ENCODE results near the gene SELENOV. TPM values are rescaled to one million over a fixed set of nuclear protein-coding genes. Genes with fewer than 3 reads are reported as not detected.

Gene SELENOV
- total RNA-seq, 1 donor from 2014 or later: not detected

DNA sequence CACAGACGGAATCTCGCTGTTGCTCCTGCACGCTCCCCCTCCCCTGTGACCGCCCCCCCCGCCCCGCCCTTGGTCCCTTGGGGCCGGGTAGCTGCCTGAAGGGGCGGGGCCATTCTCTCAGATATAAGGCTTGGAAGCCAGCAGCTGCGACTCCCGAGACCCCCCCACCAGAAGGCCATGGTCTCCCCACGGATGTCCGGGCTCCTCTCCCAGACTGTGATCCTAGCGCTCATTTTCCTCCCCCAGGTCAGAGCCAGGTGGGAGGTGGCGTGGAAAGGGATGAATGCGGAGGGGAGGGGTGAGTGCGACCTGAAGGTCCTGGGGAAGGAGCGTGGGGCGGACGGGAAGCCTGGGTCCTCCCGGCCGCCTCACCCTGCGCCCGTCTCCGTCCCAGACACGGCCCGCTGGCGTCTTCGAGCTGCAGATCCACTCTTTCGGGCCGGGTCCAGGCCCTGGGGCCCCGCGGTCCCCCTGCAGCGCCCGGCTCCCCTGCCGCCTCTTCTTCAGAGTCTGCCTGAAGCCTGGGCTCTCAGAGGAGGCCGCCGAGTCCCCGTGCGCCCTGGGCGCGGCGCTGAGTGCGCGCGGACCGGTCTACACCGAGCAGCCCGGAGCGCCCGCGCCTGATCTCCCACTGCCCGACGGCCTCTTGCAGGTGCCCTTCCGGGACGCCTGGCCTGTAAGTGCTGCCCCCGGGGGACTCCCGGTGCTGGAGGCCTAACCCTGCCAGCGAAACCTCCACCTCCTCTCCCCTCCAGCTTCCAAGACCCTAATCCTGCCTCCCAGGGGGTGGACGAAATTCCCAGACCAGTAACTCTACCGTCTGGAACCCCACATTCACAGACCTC, 15.9 kb upstream of the SELENOV start, which contains the start of gene DLL3:
Gene DLL3, plus strand, starts transcription at position 150 of the 845 bp plus-strand sequence. Its CDS starts 28 bp downstream, at position 178.
- H2AFZ ChIP-seq (ENCODE audit: low read depth, low read length): peak within 1 kb of the TSS; percentile 41
- H4K20me1 ChIP-seq (ENCODE audit: insufficient read depth, low read length): no peaks in the 10 kb centered on the region
- no peak within 1 kb of the TSS for H3K27ac ChIP-seq (ENCODE audit: low read depth, low read length)
- TF ChIP-seq EZH2 (IDR thresholded peaks at IDR 0.05; ENCODE audit: insufficient read depth, low read length) (peak; percentile 81), CTCF (IDR thresholded peaks at IDR 0.05; ENCODE audit: insufficient read depth, low read depth, low read length) (no peak)
- no peaks in the 10 kb centered on the region for H3K9me3 ChIP-seq (ENCODE audit: insufficient read depth, low read depth, low read length)
- peak within 1 kb of the TSS; percentile 79 for H3K4me2 ChIP-seq (ENCODE audit: low read length)
- peak within 1 kb of the TSS; percentile 30 for H3K4me3 ChIP-seq (ENCODE audit: insufficient read depth, low read depth, low read length)
- Mint-ChIP-seq H3K27me3 (ENCODE audit: low read depth, unreplicated experiment) (peaks cover 54% of the 10 kb centered on the region), H3K27ac (ENCODE audit: unreplicated experiment) (peak within 1 kb of the TSS; percentile 64), H3K36me3 (ENCODE audit: low read depth, unreplicated experiment) (peaks cover 2% of the 10 kb centered on the region), H3K9me3 (ENCODE audit: unreplicated experiment) (peaks cover 4% of the 10 kb centered on the region), H3K4me1 (ENCODE audit: low read depth, unreplicated experiment) (peaks cover 5% of the 10 kb centered on the region), H3K4me3 (ENCODE audit: unreplicated experiment) (peak within 1 kb of the TSS; percentile 64)
- FAIRE-seq (no peak), DNase-seq (ENCODE audit: low read depth) (no peak)
- H3K4me1 ChIP-seq (ENCODE audit: insufficient read depth, low read length): peaks cover 11% of the 10 kb centered on the region
- H3K9ac ChIP-seq (ENCODE audit: low read length): no peak within 1 kb of the TSS
- H3K79me2 ChIP-seq (ENCODE audit: insufficient read depth, low read length): no peaks in the 10 kb centered on the region
- H3K27me3 ChIP-seq (ENCODE audit: insufficient read depth, low read length): peaks cover 31% of the 10 kb centered on the region
- H3K36me3 ChIP-seq (ENCODE audit: insufficient read depth, low read length): no peaks in the 10 kb centered on the region

- H2AFZ ChIP-seq (ENCODE audit: low read depth, low read length): no peak overlapping the region
- DNase-seq (ENCODE audit: low read depth) (no peak), FAIRE-seq (no peak)
- Mint-ChIP-seq H3K27ac (ENCODE audit: unreplicated experiment) (no peak overlapping the region), H3K36me3 (ENCODE audit: low read depth, unreplicated experiment) (peaks cover 2% of the 10 kb centered on the region), H3K9me3 (ENCODE audit: unreplicated experiment) (peaks cover 4% of the 10 kb centered on the region), H3K4me3 (ENCODE audit: unreplicated experiment) (no peak overlapping the region), H3K27me3 (ENCODE audit: low read depth, unreplicated experiment) (peaks cover 63% of the 10 kb centered on the region), H3K4me1 (ENCODE audit: low read depth, unreplicated experiment) (peaks cover 5% of the 10 kb centered on the region)
- H3K36me3 ChIP-seq (ENCODE audit: insufficient read depth, low read length): no peaks in the 10 kb centered on the region
- no peak overlapping the region for H3K4me3 ChIP-seq (ENCODE audit: insufficient read depth, low read depth, low read length)
- peaks cover 11% of the 10 kb centered on the region for H3K4me1 ChIP-seq (ENCODE audit: insufficient read depth, low read length)
- no peaks in the 10 kb centered on the region for H4K20me1 ChIP-seq (ENCODE audit: insufficient read depth, low read length)
- H3K9ac ChIP-seq (ENCODE audit: low read length): no peak overlapping the region
- no peak overlapping the region for H3K27ac ChIP-seq (ENCODE audit: low read depth, low read length)
- no peaks in the 10 kb centered on the region for H3K79me2 ChIP-seq (ENCODE audit: insufficient read depth, low read length)
- no peaks in the 10 kb centered on the region for H3K9me3 ChIP-seq (ENCODE audit: insufficient read depth, low read depth, low read length)
- TF ChIP-seq CTCF (IDR thresholded peaks at IDR 0.05; ENCODE audit: insufficient read depth, low read depth, low read length) (no peak), EZH2 (IDR thresholded peaks at IDR 0.05; ENCODE audit: insufficient read depth, low read length) (no peak)
- no peak overlapping the region for H3K4me2 ChIP-seq (ENCODE audit: low read length)
- H3K27me3 ChIP-seq (ENCODE audit: insufficient read depth, low read length): peaks cover 31% of the 10 kb centered on the region
Observed at GRCh38 chr19:39499932-39500331, 15.0 kb upstream of the SELENOV start.

- H3K4me3 Mint-ChIP-seq (ENCODE audit: unreplicated experiment): no peak overlapping the region
- no peak for FAIRE-seq
Observed at GRCh38 chr19:39500543-39500942, 14.4 kb upstream of the SELENOV start.

More at GRCh38 chr19:39500543-39500942, 14.4 kb upstream of the SELENOV start:
- Histone ChIP-seq H3K4me2 (ENCODE audit: low read length) (no peak overlapping the region), H3K4me3 (ENCODE audit: insufficient read depth, low read depth, low read length) (no peak overlapping the region), H3K36me3 (ENCODE audit: insufficient read depth, low read length) (no peaks in the 10 kb centered on the region), H3K27me3 (ENCODE audit: insufficient read depth, low read length) (peaks cover 31% of the 10 kb centered on the region), H4K20me1 (ENCODE audit: insufficient read depth, low read length) (no peaks in the 10 kb centered on the region), H3K9ac (ENCODE audit: low read length) (no peak overlapping the region), H3K9me3 (ENCODE audit: insufficient read depth, low read depth, low read length) (no peaks in the 10 kb centered on the region), H3K27ac (ENCODE audit: low read depth, low read length) (no peak overlapping the region), H2AFZ (ENCODE audit: low read depth, low read length) (no peak overlapping the region), H3K4me1 (ENCODE audit: insufficient read depth, low read length) (peaks cover 11% of the 10 kb centered on the region), H3K79me2 (ENCODE audit: insufficient read depth, low read length) (no peaks in the 10 kb centered on the region)
- Mint-ChIP-seq H3K27me3 (ENCODE audit: low read depth, unreplicated experiment) (peaks cover 67% of the 10 kb centered on the region), H3K36me3 (ENCODE audit: low read depth, unreplicated experiment) (peaks cover 2% of the 10 kb centered on the region), H3K27ac (ENCODE audit: unreplicated experiment) (no peak overlapping the region), H3K4me1 (ENCODE audit: low read depth, unreplicated experiment) (peaks cover 5% of the 10 kb centered on the region), H3K9me3 (ENCODE audit: unreplicated experiment) (peaks cover 4% of the 10 kb centered on the region)
- no peak for DNase-seq (ENCODE audit: low read depth)
- TF ChIP-seq EZH2 (IDR thresholded peaks at IDR 0.05; ENCODE audit: insufficient read depth, low read length): no peak
- no peak for TF ChIP-seq CTCF (IDR thresholded peaks at IDR 0.05; ENCODE audit: insufficient read depth, low read depth, low read length)

Data from astrocyte (in vitro differentiated cells and primary cell).